ENCODE data around the gene SPRR3.

SPRR3 gene

DNA sequence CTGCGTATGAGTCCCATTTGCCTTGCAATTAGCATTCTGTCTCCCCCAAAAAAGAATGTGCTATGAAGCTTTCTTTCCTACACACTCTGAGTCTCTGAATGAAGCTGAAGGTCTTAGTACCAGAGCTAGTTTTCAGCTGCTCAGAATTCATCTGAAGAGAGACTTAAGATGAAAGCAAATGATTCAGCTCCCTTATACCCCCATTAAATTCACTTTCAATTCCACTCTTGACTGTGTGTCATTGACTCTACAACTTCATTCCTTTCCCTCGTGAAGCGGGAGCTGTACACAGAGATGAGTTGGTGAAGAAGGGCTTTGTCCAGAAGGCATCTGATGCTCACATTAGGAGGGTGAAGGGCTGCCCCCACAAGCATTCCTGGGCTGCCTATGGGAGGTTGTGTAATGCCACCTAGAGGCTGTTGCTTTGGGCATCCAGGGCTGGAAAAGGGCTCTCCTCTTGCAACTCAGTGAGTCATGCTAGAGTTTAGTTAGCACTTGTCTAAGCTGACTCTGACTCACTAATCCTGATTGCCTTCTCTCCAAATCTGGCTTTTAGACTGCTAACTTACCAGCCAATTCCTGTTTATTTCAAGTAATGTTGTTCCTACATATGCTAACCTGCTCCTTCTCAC is 31.2 kb downstream of the SPRR3 start:
- Histone ChIP-seq H3K4ac (ENCODE audit: low read depth in 1 of 2, low read length in 2 of 2) (no peak overlapping the region), H3K36me3 (ENCODE audit: control insufficient read depth in 1 of 2, insufficient read depth in 2 of 2, low read depth in 1 of 2, low read length in 2 of 2) (no peaks in the 10 kb centered on the region), H3K9ac (ENCODE audit: low read length) (no peak overlapping the region), H3K4me3 (ENCODE audit: insufficient read depth in 1 of 2, low read depth in 1 of 2, low read length in 2 of 2) (no peak overlapping the region), H3K27me3 (ENCODE audit: control insufficient read depth in 1 of 2, insufficient read depth in 1 of 2, low read length in 2 of 2) (no peaks in the 10 kb centered on the region), H4K91ac (ENCODE audit: low read length) (no peak overlapping the region), H3K23ac (ENCODE audit: low read length in 2 of 2) (no peak overlapping the region), H2BK5ac (ENCODE audit: low read depth, low read length, poor library complexity, severe bottlenecking) (no peak overlapping the region), H2AK5ac (ENCODE audit: low read length, severe bottlenecking) (no peak overlapping the region), H3K4me2 (ENCODE audit: low read length, poor library complexity, severe bottlenecking) (no peak overlapping the region), H2BK12ac (ENCODE audit: low read length in 2 of 2) (no peak overlapping the region), H3K18ac (ENCODE audit: low read depth in 1 of 2, low read length in 2 of 2) (no peak overlapping the region), H3K4me1 (ENCODE audit: control insufficient read depth, insufficient read depth, low read depth, low read length) (no peaks in the 10 kb centered on the region), H2BK15ac (ENCODE audit: low read depth, poor library complexity, severe bottlenecking) (no peak overlapping the region), H3K27ac (ENCODE audit: low read length, poor library complexity, severe bottlenecking) (no peak overlapping the region), H2BK120ac (ENCODE audit: low read depth, low read length) (no peak overlapping the region), H2AFZ (ENCODE audit: low read depth, low read length) (no peak overlapping the region), H3K79me1 (replicated peaks; ENCODE audit: low read length, poor library complexity, severe bottlenecking) (no peaks in the 10 kb centered on the region), H3K14ac (ENCODE audit: low read length in 2 of 2) (no peak overlapping the region), H3K9me3 (ENCODE audit: control insufficient read depth, low read length) (no peaks in the 10 kb centered on the region), H4K8ac (ENCODE audit: low read length) (no peak overlapping the region)
- WGBS: 52% methylated on average over 3 of the region's 3 CpGs
- no peak for DNase-seq

DNA sequence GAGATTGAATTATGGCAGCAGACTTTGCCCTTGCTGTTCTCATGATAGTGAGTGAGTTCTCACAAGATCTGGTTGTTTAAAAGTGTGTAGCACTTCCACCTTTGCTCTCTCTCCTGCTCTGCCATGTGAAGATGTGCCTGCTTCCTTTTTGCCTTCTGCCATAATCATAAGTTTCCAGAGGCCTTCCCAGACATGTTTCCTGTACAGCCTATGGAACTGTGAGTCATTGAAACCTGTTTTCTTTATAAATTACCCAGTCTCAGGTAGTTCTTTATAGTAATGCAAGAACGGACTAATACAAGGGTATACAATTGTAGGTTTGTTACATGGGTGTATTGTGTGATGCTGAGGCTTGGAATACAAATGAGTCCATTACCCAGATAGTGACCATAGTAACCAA is 33.7 kb downstream of the SPRR3 start:
- Histone ChIP-seq H4K91ac (ENCODE audit: low read length) (no peak overlapping the region), H2BK5ac (ENCODE audit: low read depth, low read length, poor library complexity, severe bottlenecking) (no peak overlapping the region)

DNA sequence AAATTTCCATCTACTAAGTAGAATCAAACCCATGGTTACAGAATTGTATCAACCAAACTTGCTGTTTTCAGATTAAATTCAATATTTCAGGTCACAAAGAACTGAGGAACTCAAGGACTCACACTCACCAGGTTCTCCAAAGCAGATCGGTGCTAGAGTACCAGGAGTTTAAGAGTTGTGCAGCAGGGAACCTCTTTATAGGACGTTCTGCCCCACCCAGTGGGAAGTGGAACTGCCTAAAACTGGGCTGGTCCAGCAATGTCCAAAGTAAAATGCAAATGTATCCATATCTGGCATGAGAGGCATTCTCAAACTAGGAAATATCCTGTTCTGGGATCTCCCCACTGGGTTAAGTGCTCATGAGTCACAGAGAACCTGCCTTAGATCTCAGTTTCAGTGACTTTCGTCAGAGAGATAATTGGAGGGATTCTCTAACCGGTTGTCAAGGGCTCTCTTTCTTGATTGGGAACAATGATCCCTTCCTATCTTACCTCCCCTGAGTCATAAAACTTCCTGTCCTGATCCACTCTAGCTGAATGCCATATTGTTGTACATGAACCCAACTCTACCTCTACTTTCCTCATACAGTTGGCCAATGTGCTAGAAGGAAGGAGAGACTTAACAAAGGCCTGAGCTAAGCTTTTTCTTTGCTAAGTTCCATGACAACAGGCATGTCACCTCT is 39.5 kb downstream of the SPRR3 start, which contains the start of gene SPRR2D:
Gene SPRR2D, minus strand, starts transcription at position 171 of the 682 bp plus-strand sequence. CDS start 774 bp downstream, outside the sequence.
- no peak within 1 kb of the TSS for H3K27ac ChIP-seq (ENCODE audit: low read length, poor library complexity, severe bottlenecking)
- H3K23ac ChIP-seq (ENCODE audit: low read length in 2 of 2): no peak within 1 kb of the TSS
- DNase-seq: no peak
- H3K4me1 ChIP-seq (ENCODE audit: control insufficient read depth, insufficient read depth, low read depth, low read length): no peaks in the 10 kb centered on the region
- no peaks in the 10 kb centered on the region for H3K36me3 ChIP-seq (ENCODE audit: control insufficient read depth in 1 of 2, insufficient read depth in 2 of 2, low read depth in 1 of 2, low read length in 2 of 2)
- H3K4me3 ChIP-seq (ENCODE audit: insufficient read depth in 1 of 2, low read depth in 1 of 2, low read length in 2 of 2): no peak within 1 kb of the TSS
- H3K79me1 ChIP-seq (replicated peaks; ENCODE audit: low read length, poor library complexity, severe bottlenecking): no peaks in the 10 kb centered on the region
- H2BK12ac ChIP-seq (ENCODE audit: low read length in 2 of 2): no peak within 1 kb of the TSS
- H2BK5ac ChIP-seq (ENCODE audit: low read depth, low read length, poor library complexity, severe bottlenecking): no peak within 1 kb of the TSS
- H2BK15ac ChIP-seq (ENCODE audit: low read depth, poor library complexity, severe bottlenecking): no peak within 1 kb of the TSS
- H3K9ac ChIP-seq (ENCODE audit: low read length): no peak within 1 kb of the TSS
- no peak within 1 kb of the TSS for H3K4ac ChIP-seq (ENCODE audit: low read depth in 1 of 2, low read length in 2 of 2)
- H3K18ac ChIP-seq (ENCODE audit: low read depth in 1 of 2, low read length in 2 of 2): no peak within 1 kb of the TSS
- H3K14ac ChIP-seq (ENCODE audit: low read length in 2 of 2): no peak within 1 kb of the TSS
- WGBS: 56% methylated on average over 4 of the region's 4 CpGs
- no peak within 1 kb of the TSS for H4K91ac ChIP-seq (ENCODE audit: low read length)
- H3K27me3 ChIP-seq (ENCODE audit: control insufficient read depth in 1 of 2, insufficient read depth in 1 of 2, low read length in 2 of 2): peaks cover 0 to 6% of the 10 kb centered on the region in 2 experiments
- no peak within 1 kb of the TSS for H3K4me2 ChIP-seq (ENCODE audit: low read length, poor library complexity, severe bottlenecking)
- H4K8ac ChIP-seq (ENCODE audit: low read length): no peak within 1 kb of the TSS
- H3K9me3 ChIP-seq (ENCODE audit: control insufficient read depth, low read length): no peaks in the 10 kb centered on the region
- H2AFZ ChIP-seq (ENCODE audit: low read depth, low read length): no peak within 1 kb of the TSS
- H2BK120ac ChIP-seq (ENCODE audit: low read depth, low read length): no peak within 1 kb of the TSS
- H2AK5ac ChIP-seq (ENCODE audit: low read length, severe bottlenecking): no peak within 1 kb of the TSS

More for the DNA sequence above, 33.7 kb downstream of the SPRR3 start:
- H2AFZ ChIP-seq (ENCODE audit: low read depth, low read length): no peak overlapping the region
- no peak overlapping the region for H3K4me2 ChIP-seq (ENCODE audit: low read length, poor library complexity, severe bottlenecking)
- no peak overlapping the region for H4K8ac ChIP-seq (ENCODE audit: low read length)
- H3K79me1 ChIP-seq (replicated peaks; ENCODE audit: low read length, poor library complexity, severe bottlenecking): no peaks in the 10 kb centered on the region
- H2AK5ac ChIP-seq (ENCODE audit: low read length, severe bottlenecking): no peak overlapping the region
- H3K4me1 ChIP-seq (ENCODE audit: control insufficient read depth, insufficient read depth, low read depth, low read length): no peaks in the 10 kb centered on the region
- no peak overlapping the region for H3K18ac ChIP-seq (ENCODE audit: low read depth in 1 of 2, low read length in 2 of 2)
- no peak overlapping the region for H2BK12ac ChIP-seq (ENCODE audit: low read length in 2 of 2)
- DNase-seq: no peak
- H3K27ac ChIP-seq (ENCODE audit: low read length, poor library complexity, severe bottlenecking): no peak overlapping the region
- H3K14ac ChIP-seq (ENCODE audit: low read length in 2 of 2): no peak overlapping the region
- H2BK120ac ChIP-seq (ENCODE audit: low read depth, low read length): no peak overlapping the region
- no peaks in the 10 kb centered on the region for H3K9me3 ChIP-seq (ENCODE audit: control insufficient read depth, low read length)
- no peaks in the 10 kb centered on the region for H3K27me3 ChIP-seq (ENCODE audit: control insufficient read depth in 1 of 2, insufficient read depth in 1 of 2, low read length in 2 of 2)
- WGBS: no CpG with 5 or more reads among the region's 1 CpG
- no peaks in the 10 kb centered on the region for H3K36me3 ChIP-seq (ENCODE audit: control insufficient read depth in 1 of 2, insufficient read depth in 2 of 2, low read depth in 1 of 2, low read length in 2 of 2)
- no peak overlapping the region for H2BK15ac ChIP-seq (ENCODE audit: low read depth, poor library complexity, severe bottlenecking)
- H3K9ac ChIP-seq (ENCODE audit: low read length): no peak overlapping the region
- no peak overlapping the region for H3K23ac ChIP-seq (ENCODE audit: low read length in 2 of 2)
- H3K4ac ChIP-seq (ENCODE audit: low read depth in 1 of 2, low read length in 2 of 2): no peak overlapping the region
- no peak overlapping the region for H3K4me3 ChIP-seq (ENCODE audit: insufficient read depth in 1 of 2, low read depth in 1 of 2, low read length in 2 of 2)

- H3K4me1 ChIP-seq (ENCODE audit: control insufficient read depth, insufficient read depth, low read depth, low read length): no peaks in the 10 kb centered on the region
- H3K18ac ChIP-seq (ENCODE audit: low read depth in 1 of 2, low read length in 2 of 2): no peak overlapping the region
- no peak overlapping the region for H3K23ac ChIP-seq (ENCODE audit: low read length in 2 of 2)
- H2BK5ac ChIP-seq (ENCODE audit: low read depth, low read length, poor library complexity, severe bottlenecking): no peak overlapping the region
- H3K4ac ChIP-seq (ENCODE audit: low read depth in 1 of 2, low read length in 2 of 2): no peak overlapping the region
- H3K79me1 ChIP-seq (replicated peaks; ENCODE audit: low read length, poor library complexity, severe bottlenecking): no peaks in the 10 kb centered on the region
- H3K9ac ChIP-seq (ENCODE audit: low read length): no peak overlapping the region
- H2AFZ ChIP-seq (ENCODE audit: low read depth, low read length): no peak overlapping the region
- H3K4me2 ChIP-seq (ENCODE audit: low read length, poor library complexity, severe bottlenecking): no peak overlapping the region
- WGBS: 56% methylated on average over 2 of the region's 2 CpGs
- no peak overlapping the region for H2BK120ac ChIP-seq (ENCODE audit: low read depth, low read length)
- no peak overlapping the region for H2AK5ac ChIP-seq (ENCODE audit: low read length, severe bottlenecking)
- DNase-seq: no peak
- no peak overlapping the region for H2BK15ac ChIP-seq (ENCODE audit: low read depth, poor library complexity, severe bottlenecking)
- H3K27me3 ChIP-seq (ENCODE audit: control insufficient read depth in 1 of 2, insufficient read depth in 1 of 2, low read length in 2 of 2): peaks cover 0 to 4% of the 10 kb centered on the region in 2 experiments
- H4K91ac ChIP-seq (ENCODE audit: low read length): no peak overlapping the region
- H3K4me3 ChIP-seq (ENCODE audit: insufficient read depth in 1 of 2, low read depth in 1 of 2, low read length in 2 of 2): no peak overlapping the region
- H4K8ac ChIP-seq (ENCODE audit: low read length): no peak overlapping the region
- no peak overlapping the region for H3K27ac ChIP-seq (ENCODE audit: low read length, poor library complexity, severe bottlenecking)
- no peak overlapping the region for H3K14ac ChIP-seq (ENCODE audit: low read length in 2 of 2)
- H3K36me3 ChIP-seq (ENCODE audit: control insufficient read depth in 1 of 2, insufficient read depth in 2 of 2, low read depth in 1 of 2, low read length in 2 of 2): no peaks in the 10 kb centered on the region
- peaks cover 12% of the 10 kb centered on the region for H3K9me3 ChIP-seq (ENCODE audit: control insufficient read depth, low read length)
- no peak overlapping the region for H2BK12ac ChIP-seq (ENCODE audit: low read length in 2 of 2)
These were observed 47.7 kb downstream of the SPRR3 start for GRCh38 chr1:153049211-153049610.

All from mesenchymal stem cell (in vitro differentiated cells and primary cell).